ENCODE results near the gene ACSL1. TPM values are rescaled to one million over a fixed set of nuclear protein-coding genes. Genes with fewer than 3 reads are reported as not detected.

ACSL1 gene
- total RNA-seq, 2 donors from 2014 or later: 144 to 156 TPM

- no peak for TF ChIP-seq CTCF (IDR thresholded peaks at IDR 0.05)
Observed at GRCh38 chr4:184838249-184839074, 12.7 kb upstream of the ACSL1 start.

DNA sequence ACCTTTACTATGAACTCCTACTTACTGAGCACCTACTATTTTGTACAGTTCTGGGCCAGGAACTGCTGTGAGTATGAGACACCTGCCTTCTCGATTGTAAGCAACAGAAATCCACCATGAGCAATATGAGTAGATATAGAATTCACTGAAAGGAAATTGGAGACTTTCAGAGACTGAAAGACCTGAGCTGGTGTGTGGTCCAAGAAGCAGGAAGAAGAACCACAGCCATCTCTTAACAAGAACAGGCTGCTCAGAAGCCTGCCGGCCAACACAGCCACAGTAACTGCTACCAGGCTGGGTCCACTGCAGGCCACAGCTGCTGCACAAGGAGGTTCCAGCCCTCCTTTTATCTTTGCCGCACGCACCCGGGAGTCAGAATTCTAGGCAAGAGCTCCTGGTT lies 10.8 kb upstream of the ACSL1 start:
- H3K9me3 ChIP-seq: no peaks in the 10 kb centered on the region
- DNase-seq (ENCODE audit: low spot score): no peak
- H3K27ac ChIP-seq: no peak overlapping the region
- no peaks in the 10 kb centered on the region for H3K4me1 ChIP-seq
- TF ChIP-seq CTCF (IDR thresholded peaks at IDR 0.05): no peak
- no peak overlapping the region for H3K4me3 ChIP-seq
- H3K36me3 ChIP-seq: no peaks in the 10 kb centered on the region
- no peaks in the 10 kb centered on the region for H3K27me3 ChIP-seq

More at GRCh38 chr4:184838249-184839074, 12.7 kb upstream of the ACSL1 start:
- Histone ChIP-seq H3K36me3 (no peaks in the 10 kb centered on the region), H3K4me3 (no peak overlapping the region), H3K27ac (no peak overlapping the region), H3K9me3 (no peaks in the 10 kb centered on the region), H3K27me3 (no peaks in the 10 kb centered on the region), H3K4me1 (no peaks in the 10 kb centered on the region)
- DNase-seq (ENCODE audit: low spot score): no peak

DNA sequence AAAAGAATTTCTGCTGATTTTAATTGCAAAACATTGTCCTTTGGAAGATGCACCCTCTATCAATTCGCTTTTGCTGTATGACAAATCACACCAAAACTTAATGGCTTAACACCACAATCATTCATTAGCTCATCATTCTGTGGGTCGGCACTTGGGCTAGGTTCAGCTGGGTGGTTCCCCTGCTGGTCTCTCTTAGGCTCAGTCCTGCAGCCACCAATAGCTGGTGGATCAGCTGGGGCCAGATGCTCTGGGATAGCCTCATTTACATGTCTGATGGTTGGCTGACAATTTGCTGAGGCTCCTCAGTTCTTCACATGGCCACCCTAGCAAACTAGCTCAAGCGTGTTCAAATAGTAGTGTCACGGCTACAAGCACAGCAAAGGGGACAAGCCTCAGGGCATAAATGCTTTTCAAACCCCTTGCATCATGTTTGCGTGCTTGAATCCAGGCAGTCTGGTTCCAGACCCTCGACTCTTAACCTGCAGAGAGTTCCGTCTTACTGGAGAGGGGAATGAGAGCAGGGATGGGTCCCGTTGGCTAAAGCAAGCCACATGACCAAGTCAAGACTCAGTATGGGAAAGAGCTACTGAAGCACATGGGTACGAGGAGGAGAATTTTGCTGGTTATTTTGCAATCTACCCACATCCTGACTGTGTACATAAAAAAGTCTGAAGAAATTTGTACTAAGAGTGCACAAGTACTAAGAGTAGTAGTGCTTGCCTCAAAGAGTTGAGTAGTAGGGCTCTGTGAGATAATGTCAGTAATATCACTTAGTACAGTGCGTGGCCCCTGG lies 7.5 kb upstream of the ACSL1 start:
- Histone ChIP-seq H3K27ac (no peak overlapping the region), H3K27me3 (no peaks in the 10 kb centered on the region), H3K36me3 (no peaks in the 10 kb centered on the region), H3K9me3 (no peaks in the 10 kb centered on the region), H3K4me3 (no peak overlapping the region), H3K4me1 (no peaks in the 10 kb centered on the region)
- no peak for TF ChIP-seq CTCF (IDR thresholded peaks at IDR 0.05)
- DNase-seq (ENCODE audit: low spot score): no peak

DNA sequence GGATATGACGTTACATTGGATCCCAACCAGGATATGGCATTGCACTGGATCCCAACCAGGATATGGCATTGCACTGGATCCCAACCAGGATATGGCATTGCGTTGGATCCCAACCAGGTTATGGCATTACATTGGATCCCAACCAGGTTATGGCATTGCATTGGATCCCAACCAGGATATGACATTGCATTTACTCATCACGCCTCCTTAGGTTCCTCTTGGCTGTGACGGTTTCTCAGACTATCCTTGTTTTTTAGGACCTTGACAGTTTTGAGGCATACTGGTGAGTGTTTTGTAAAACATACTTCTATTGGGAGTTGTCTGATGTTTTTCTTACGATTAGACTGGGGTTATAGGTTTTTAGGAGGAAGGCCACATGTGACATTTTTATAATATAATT lies 5.4 kb upstream of the ACSL1 start:
- H3K4me1 ChIP-seq: peaks cover 0 to 6% of the 10 kb centered on the region in 2 donors
- no peak overlapping the region for H3K27ac ChIP-seq
- no peaks in the 10 kb centered on the region for H3K27me3 ChIP-seq
- no peak overlapping the region for H3K4me3 ChIP-seq
- DNase-seq (ENCODE audit: low spot score): no peak
- H3K36me3 ChIP-seq: no peaks in the 10 kb centered on the region
- H3K9me3 ChIP-seq: no peaks in the 10 kb centered on the region
- no peak for TF ChIP-seq CTCF (IDR thresholded peaks at IDR 0.05)

DNA sequence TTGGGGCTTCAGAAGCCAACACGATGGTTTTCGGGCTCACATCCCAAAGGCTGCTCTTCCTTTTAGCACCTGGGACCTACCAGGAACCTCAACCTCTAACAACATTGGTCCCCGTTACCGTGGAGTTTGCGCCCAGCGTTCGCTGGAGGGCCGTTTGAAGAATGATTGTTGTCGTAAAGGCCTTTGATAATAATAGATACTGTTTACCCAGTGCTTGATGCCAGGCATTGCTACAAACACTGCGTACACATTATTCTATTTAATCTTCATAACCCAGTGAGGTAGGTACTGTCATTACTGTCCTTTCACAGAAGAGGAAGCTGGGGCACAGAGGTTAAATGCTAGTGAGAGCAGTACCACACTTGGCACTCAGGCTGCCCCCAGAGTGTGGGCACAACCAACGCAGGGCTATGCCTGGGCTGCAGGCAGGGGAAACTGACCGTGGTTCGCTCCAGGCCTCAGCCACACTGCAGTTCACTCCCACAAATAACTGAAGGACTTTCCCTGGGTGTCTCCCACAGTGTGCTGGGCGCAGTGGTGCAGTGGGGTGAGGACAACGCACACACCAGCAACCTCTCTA lies 1.0 kb upstream of the ACSL1 start:
- peak overlapping the region; percentile 72 to 74 for H3K4me3 ChIP-seq

More for the DNA sequence above, 1.0 kb upstream of the ACSL1 start:
- H3K27me3 ChIP-seq: no peaks in the 10 kb centered on the region
- H3K27ac ChIP-seq: peak overlapping the region; percentile 90
- DNase-seq (ENCODE audit: low spot score): no peak
- H3K9me3 ChIP-seq: no peaks in the 10 kb centered on the region
- peaks cover 0 to 35% of the 10 kb centered on the region in 2 donors for H3K4me1 ChIP-seq
- no peaks in the 10 kb centered on the region for H3K36me3 ChIP-seq
- TF ChIP-seq CTCF (IDR thresholded peaks at IDR 0.05): no peak

All from right atrium auricular region (tissue), 2 donors.